Cerebellar nuclear complex (tissue), 1 donor: ENCODE measurements around the gene DRAP1.

ENCODE experiments used
- DNase-seq, 2 experiments: peaks; one replicate each; lab custom pipeline; 2025; lab: John Stamatoyannopoulos, UW

Gene DRAP1

GRCh38 chr11:65961267-65962140 is 42.3 kb downstream of the DRAP1 start, which contains the start of gene SART1:
SART1 (plus strand) TSS chr11:65961734; CDS start chr11:65961781, 47 bp downstream.
- peak; percentile 31 to 89 for DNase-seq

DNA sequence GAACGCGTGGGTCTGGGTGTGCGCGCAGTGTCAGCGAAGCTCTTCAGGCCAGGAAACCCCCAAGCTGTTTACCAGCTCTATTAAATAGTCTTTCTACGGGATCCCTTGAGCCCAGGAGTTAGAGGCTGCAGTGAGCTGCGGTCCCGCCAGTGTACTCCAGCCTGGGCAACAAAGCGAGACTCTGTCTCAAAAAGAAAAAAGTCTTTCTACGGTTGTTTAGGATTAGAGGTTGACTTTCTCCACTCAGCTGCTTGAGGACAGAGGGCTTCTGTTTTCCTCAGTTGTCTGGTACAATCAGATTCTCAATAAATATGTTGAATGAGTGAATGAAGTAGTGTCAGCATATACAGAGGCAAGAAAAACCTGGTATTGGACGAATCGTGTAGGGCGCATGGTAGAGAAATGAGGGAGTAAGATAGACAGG is 42.9 kb downstream of the DRAP1 start:
- no peak for DNase-seq

GRCh38 chr11:65964906-65965305 is 45.7 kb downstream of the DRAP1 start:
- DNase-seq = no peak

GRCh38 chr11:65965986-65966762 is 46.9 kb downstream of the DRAP1 start:
- DNase-seq = no peak

- DNase-seq = no peak
Observed at GRCh38 chr11:65967329-65967934, 48.2 kb downstream of the DRAP1 start.

GRCh38 chr11:65968600-65969482 is 49.6 kb downstream of the DRAP1 start:
- DNase-seq = no peak
